ENCODE measurements around the gene CTSL. TPM values are rescaled to one million over a fixed set of nuclear protein-coding genes. Genes with fewer than 3 reads are reported as not detected.

Gene CTSL
- total and polyA plus RNA-seq, 4 donors = 109 to 1,526 (median 213) TPM

GRCh38 chr9:87699835-87700234, 26.1 kb upstream of the CTSL start:
- no peak overlapping the region for H3K4me3 ChIP-seq
- H3K9me3 ChIP-seq (ENCODE audit: control insufficient read depth in 4 of 4, insufficient read depth in 3 of 4, low read length in 3 of 4) = no peaks in the 10 kb centered on the region
- no peak for ATAC-seq (ENCODE audit: insufficient read depth, low FRiP score)
- H3K27ac ChIP-seq (ENCODE audit: low read depth in 1 of 2, low read length in 1 of 2) = no peak overlapping the region
- no peak overlapping the region for H3K9ac ChIP-seq (ENCODE audit: insufficient read depth in 1 of 2, low read length in 2 of 2)
- DNase-seq = no peak
- H3K36me3 ChIP-seq (ENCODE audit: control insufficient read depth in 4 of 4, insufficient read depth in 4 of 4, low read length in 4 of 4) = peaks cover 0 to 74% (median 42%) of the 10 kb centered on the region in 4 donors
- TF ChIP-seq, protein P1, sequence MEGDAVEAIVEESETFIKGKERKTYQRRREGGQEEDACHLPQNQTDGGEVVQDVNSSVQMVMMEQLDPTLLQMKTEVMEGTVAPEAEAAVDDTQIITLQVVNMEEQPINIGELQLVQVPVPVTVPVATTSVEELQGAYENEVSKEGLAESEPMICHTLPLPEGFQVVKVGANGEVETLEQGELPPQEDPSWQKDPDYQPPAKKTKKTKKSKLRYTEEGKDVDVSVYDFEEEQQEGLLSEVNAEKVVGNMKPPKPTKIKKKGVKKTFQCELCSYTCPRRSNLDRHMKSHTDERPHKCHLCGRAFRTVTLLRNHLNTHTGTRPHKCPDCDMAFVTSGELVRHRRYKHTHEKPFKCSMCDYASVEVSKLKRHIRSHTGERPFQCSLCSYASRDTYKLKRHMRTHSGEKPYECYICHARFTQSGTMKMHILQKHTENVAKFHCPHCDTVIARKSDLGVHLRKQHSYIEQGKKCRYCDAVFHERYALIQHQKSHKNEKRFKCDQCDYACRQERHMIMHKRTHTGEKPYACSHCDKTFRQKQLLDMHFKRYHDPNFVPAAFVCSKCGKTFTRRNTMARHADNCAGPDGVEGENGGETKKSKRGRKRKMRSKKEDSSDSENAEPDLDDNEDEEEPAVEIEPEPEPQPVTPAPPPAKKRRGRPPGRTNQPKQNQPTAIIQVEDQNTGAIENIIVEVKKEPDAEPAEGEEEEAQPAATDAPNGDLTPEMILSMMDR (IDR thresholded peaks at IDR 0.05; ENCODE audit: control extremely low read depth, extremely low read depth) = no peak
- 93 to 94% methylated on average over 4 of the region's 4 CpGs for WGBS, 2 donors
- H3K4me1 ChIP-seq (ENCODE audit: control insufficient read depth in 5 of 5, insufficient read depth in 5 of 5, low read length in 5 of 5) = peaks cover 0 to 3% (median 0%) of the 10 kb centered on the region in 5 donors
- no peaks in the 10 kb centered on the region for H3K27me3 ChIP-seq (ENCODE audit: control insufficient read depth in 3 of 3, insufficient read depth in 3 of 3, low read length in 2 of 3)

DNA sequence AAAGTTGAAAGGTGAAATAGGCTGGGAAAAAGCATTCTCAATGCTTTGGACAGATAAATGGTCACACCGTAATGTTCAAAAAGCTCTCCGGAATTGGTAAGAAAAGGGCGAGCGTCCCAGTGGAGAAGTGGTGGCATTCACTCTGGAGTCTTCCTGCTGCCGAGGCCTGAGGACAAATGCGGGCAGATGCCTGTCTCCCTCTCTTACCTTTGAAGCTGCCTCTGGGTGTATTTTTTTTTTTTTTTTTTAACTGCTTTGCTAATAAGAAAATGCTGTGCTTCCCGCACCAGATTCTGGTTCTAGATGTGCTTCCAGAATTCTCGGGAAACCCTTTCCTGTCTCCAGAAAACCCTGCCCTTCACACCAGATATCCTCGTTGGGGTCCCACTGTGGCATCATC, 24.4 kb upstream of the CTSL start:
- H3K9ac ChIP-seq (ENCODE audit: insufficient read depth in 1 of 2, low read length in 2 of 2) = no peak overlapping the region
- no peak overlapping the region for H3K27ac ChIP-seq (ENCODE audit: low read depth in 1 of 2, low read length in 1 of 2)
- TF ChIP-seq, protein P1 (IDR thresholded peaks at IDR 0.05; ENCODE audit: control extremely low read depth, extremely low read depth) = no peak
- DNase-seq (no peak), ATAC-seq (ENCODE audit: insufficient read depth, low FRiP score) (no peak)
- H3K36me3 ChIP-seq (ENCODE audit: control insufficient read depth in 4 of 4, insufficient read depth in 4 of 4, low read length in 4 of 4) = peaks cover 0 to 68% (median 38%) of the 10 kb centered on the region in 4 donors
- WGBS, 2 donors = 92 to 95% methylated on average over 9 of the region's 9 CpGs
- peaks cover 0 to 4% (median 0%) of the 10 kb centered on the region in 4 donors for H3K9me3 ChIP-seq (ENCODE audit: control insufficient read depth in 4 of 4, insufficient read depth in 3 of 4, low read length in 3 of 4)
- H3K4me1 ChIP-seq (ENCODE audit: control insufficient read depth in 5 of 5, insufficient read depth in 5 of 5, low read length in 5 of 5) = peaks cover 0 to 3% (median 0%) of the 10 kb centered on the region in 5 donors
- H3K27me3 ChIP-seq (ENCODE audit: control insufficient read depth in 3 of 3, insufficient read depth in 3 of 3, low read length in 2 of 3) = no peaks in the 10 kb centered on the region
- H3K4me3 ChIP-seq = no peak overlapping the region

DNA sequence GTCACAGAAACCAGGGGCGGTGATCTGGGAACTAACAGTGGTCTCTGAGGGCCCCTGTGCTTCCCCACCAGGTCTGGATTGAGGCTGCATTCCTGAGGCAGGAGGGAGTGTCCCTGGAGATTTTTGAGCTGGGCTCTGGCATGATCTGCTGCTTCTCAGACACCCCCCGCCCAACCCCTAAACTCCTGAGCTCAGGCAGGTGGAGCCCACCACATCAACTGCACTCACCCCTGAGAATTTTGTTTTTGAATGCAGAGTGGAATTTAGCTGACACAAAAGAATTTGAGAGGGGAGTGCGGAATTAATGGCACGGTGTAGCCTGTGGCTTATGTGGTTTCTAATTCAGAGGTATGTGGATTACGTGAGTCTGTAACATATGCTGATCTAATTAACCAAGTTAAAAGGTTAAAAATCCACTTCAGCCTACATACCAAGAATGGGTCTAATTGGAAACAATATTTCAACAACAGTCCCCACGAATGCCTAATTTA, 23.9 kb upstream of the CTSL start:
- ATAC-seq (ENCODE audit: insufficient read depth, low FRiP score) (no peak), DNase-seq (no peak)
- WGBS, 2 donors = 80 to 89% methylated on average over 6 of the region's 6 CpGs
- Histone ChIP-seq H3K27ac (ENCODE audit: low read depth in 1 of 2, low read length in 1 of 2) (no peak overlapping the region), H3K4me1 (ENCODE audit: control insufficient read depth in 5 of 5, insufficient read depth in 5 of 5, low read length in 5 of 5) (peaks cover 0 to 3% (median 0%) of the 10 kb centered on the region in 5 donors), H3K36me3 (ENCODE audit: control insufficient read depth in 4 of 4, insufficient read depth in 4 of 4, low read length in 4 of 4) (peaks cover 0 to 65% (median 41%) of the 10 kb centered on the region in 4 donors), H3K27me3 (ENCODE audit: control insufficient read depth in 3 of 3, insufficient read depth in 3 of 3, low read length in 2 of 3) (no peaks in the 10 kb centered on the region), H3K9me3 (ENCODE audit: control insufficient read depth in 4 of 4, insufficient read depth in 3 of 4, low read length in 3 of 4) (peaks cover 0 to 4% (median 0%) of the 10 kb centered on the region in 4 donors), H3K9ac (ENCODE audit: insufficient read depth in 1 of 2, low read length in 2 of 2) (no peak overlapping the region), H3K4me3 (no peak overlapping the region)
- TF ChIP-seq, protein P1 (IDR thresholded peaks at IDR 0.05; ENCODE audit: control extremely low read depth, extremely low read depth) = no peak

GRCh38 chr9:87702921-87703320, 23.0 kb upstream of the CTSL start:
- ATAC-seq (ENCODE audit: insufficient read depth, low FRiP score) (no peak), DNase-seq (no peak)
- Histone ChIP-seq H3K4me3 (no peak overlapping the region), H3K27me3 (ENCODE audit: control insufficient read depth in 3 of 3, insufficient read depth in 3 of 3, low read length in 2 of 3) (no peaks in the 10 kb centered on the region), H3K36me3 (ENCODE audit: control insufficient read depth in 4 of 4, insufficient read depth in 4 of 4, low read length in 4 of 4) (peaks cover 0 to 64% (median 37%) of the 10 kb centered on the region in 4 donors), H3K9me3 (ENCODE audit: control insufficient read depth in 4 of 4, insufficient read depth in 3 of 4, low read length in 3 of 4) (peaks cover 0 to 4% (median 0%) of the 10 kb centered on the region in 4 donors), H3K4me1 (ENCODE audit: control insufficient read depth in 5 of 5, insufficient read depth in 5 of 5, low read length in 5 of 5) (peaks cover 0 to 4% (median 0%) of the 10 kb centered on the region in 5 donors), H3K27ac (ENCODE audit: low read depth in 1 of 2, low read length in 1 of 2) (no peak overlapping the region), H3K9ac (ENCODE audit: insufficient read depth in 1 of 2, low read length in 2 of 2) (no peak overlapping the region)
- TF ChIP-seq, protein P1 (IDR thresholded peaks at IDR 0.05; ENCODE audit: control extremely low read depth, extremely low read depth) = no peak
- WGBS, 2 donors = 94 to 98% methylated on average over 9 of the region's 9 CpGs

Data from lung (tissue), 12 donors.